WTC11 (cell line): ENCODE measurements around the gene CASP3. TPM values are rescaled to one million over a fixed set of nuclear protein-coding genes. Genes with fewer than 3 reads are reported as not detected.
A peak's percentile ranks its signal among the peaks of the same experiment; 100 is the strongest.

Source experiments
- ATAC-seq: fragments of 200-7000 bp; cut with Tn5 transposase; 2 replicates; pipeline ENCODE4 v1.10.0; 2021; ENCODE audit warnings: mild to moderate bottlenecking, moderate library complexity
- CTCF ChIA-PET: fragments of 300-600 bp; sonication (Branson Sonifier 250); formaldehyde crosslinking; loops from one replicate; lab custom pipeline; 2021; ENCODE audit warnings: antibody characterized with exemption; lab: Charles Lee
- POLR2A ChIA-PET: fragments of 350-600 bp; sonication (Branson Sonifier 250); formaldehyde crosslinking; loops from one replicate; lab custom pipeline; 2021; ENCODE audit warnings: antibody characterized with exemption; lab: Charles Lee
- DNase-seq: peaks from one replicate; pipeline ENCODE4 v3.0.0; 2021; ENCODE audit warnings: low spot score
- H3K27ac Mint-ChIP-seq: 2 replicates; pipeline ENCODE4 v1.8.0; 2021; ENCODE audit warnings: mixed read lengths
- H3K27me3 Mint-ChIP-seq: 2 replicates; pipeline ENCODE4 v1.8.0; 2021; ENCODE audit warnings: low read depth, mild to moderate bottlenecking, moderate library complexity, mixed read lengths
- H3K36me3 Mint-ChIP-seq: 2 replicates; pipeline ENCODE4 v1.8.0; 2021; ENCODE audit warnings: mixed read lengths
- H3K4me1 Mint-ChIP-seq: 2 replicates; pipeline ENCODE4 v1.8.0; 2022; ENCODE audit warnings: mixed read lengths
- H3K4me3 Mint-ChIP-seq: 2 replicates; pipeline ENCODE4 v1.8.0; 2021; ENCODE audit warnings: mild to moderate bottlenecking, moderate library complexity, mixed read lengths
- H3K9me3 Mint-ChIP-seq: 2 replicates; pipeline ENCODE4 v1.8.0; 2021; ENCODE audit warnings: mixed read lengths
- CREM ChIP-seq: sonication (generic); formaldehyde crosslinking; IDR thresholded peaks from 2 replicates; pipeline ENCODE4 v1.8.1; 2022; ENCODE audit warnings: mild to moderate bottlenecking, missing genetic modification reagents, moderate library complexity
- FOXJ3 ChIP-seq: sonication (generic); formaldehyde crosslinking; IDR thresholded peaks from 2 replicates; pipeline ENCODE4 v1.9.0; 2021; ENCODE audit warnings: missing genetic modification reagents, mild to moderate bottlenecking, borderline replicate concordance
- GTF2I ChIP-seq: fragments of 250-450 bp; sonication (Bioruptor Pico); conservative IDR thresholded peaks from 2 replicates; pipeline ENCODE4 v1.4.0; 2021; ENCODE audit warnings: mild to moderate bottlenecking
- KAT7 ChIP-seq: sonication (generic); formaldehyde crosslinking; IDR thresholded peaks from 2 replicates; pipeline ENCODE4 v1.8.1; 2023; ENCODE audit warnings: missing genetic modification reagents, mild to moderate bottlenecking, borderline replicate concordance
- MXD4 ChIP-seq: fragments of 250-450 bp; sonication (Bioruptor Pico); IDR thresholded peaks from 2 replicates; pipeline ENCODE4 v1.8.0; 2021; ENCODE audit warnings: mild to moderate bottlenecking, moderate library complexity, borderline replicate concordance
- NFATC4 ChIP-seq: fragments of 250-450 bp; sonication (Bioruptor Pico); IDR thresholded peaks from 2 replicates; pipeline ENCODE4 v1.9.0; 2021; ENCODE audit warnings: mild to moderate bottlenecking
- NFYB ChIP-seq: sonication (generic); formaldehyde crosslinking; conservative IDR thresholded peaks from 2 replicates; pipeline ENCODE4 v1.8.0; 2022; ENCODE audit warnings: low read depth, missing genetic modification reagents
- PRRX2 ChIP-seq: fragments of 250-450 bp; sonication (Bioruptor Pico); IDR thresholded peaks from 2 replicates; pipeline ENCODE4 v1.8.0; 2021; ENCODE audit warnings: mild to moderate bottlenecking
- SP1 ChIP-seq: sonication (generic); formaldehyde crosslinking; conservative IDR thresholded peaks from 2 replicates; pipeline ENCODE4 v1.8.1; 2022; ENCODE audit warnings: missing genetic modification reagents
- TCF7 ChIP-seq: sonication (generic); formaldehyde crosslinking; IDR thresholded peaks from 2 replicates; pipeline ENCODE4 v1.8.0; 2022; ENCODE audit warnings: mild to moderate bottlenecking, low read depth, missing genetic modification reagents, moderate library complexity
- ZNF219 ChIP-seq: sonication (generic); formaldehyde crosslinking; IDR thresholded peaks from 2 replicates; pipeline ENCODE4 v1.8.0; 2023; ENCODE audit warnings: missing genetic modification reagents, mild to moderate bottlenecking, borderline replicate concordance
- ZNF396 ChIP-seq: fragments of 250-450 bp; sonication (Bioruptor Pico); IDR thresholded peaks from 2 replicates; pipeline ENCODE4 v1.8.0; 2021; ENCODE audit warnings: mild to moderate bottlenecking, moderate library complexity, borderline replicate concordance
- total RNA-seq: library from RNA; stranded (reverse); gene quantifications from 3 replicates; pipeline ENCODE4 v1.2.3, GENCODE V29; 2021
- TF ChIP-seq, protein P1 (sequence below): sonication (generic); formaldehyde crosslinking; conservative IDR thresholded peaks from 2 replicates; pipeline ENCODE4 v1.8.1; 2022; ENCODE audit warnings: mild to moderate bottlenecking, missing genetic modification reagents
- TF ChIP-seq, protein P2 (sequence below): sonication (generic); formaldehyde crosslinking; IDR thresholded peaks from 2 replicates; pipeline ENCODE4 v1.8.1; 2022; ENCODE audit warnings: mild to moderate bottlenecking, missing genetic modification reagents, moderate library complexity, borderline replicate concordance
- TF ChIP-seq, protein P3 (sequence below): sonication (generic); formaldehyde crosslinking; IDR thresholded peaks from 2 replicates; pipeline ENCODE4 v1.8.0; 2023; ENCODE audit warnings: mild to moderate bottlenecking, missing genetic modification reagents
- TF ChIP-seq, protein P4 (sequence below): sonication (generic); formaldehyde crosslinking; IDR thresholded peaks from 2 replicates; pipeline ENCODE4 v1.8.0; 2022; ENCODE audit warnings: missing genetic modification reagents
- TF ChIP-seq, protein P5 (sequence below): fragments of 250-450 bp; sonication (Bioruptor Pico); IDR thresholded peaks from 2 replicates; pipeline ENCODE4 v1.9.0; 2021; ENCODE audit warnings: moderate library complexity, mild to moderate bottlenecking, inconsistent platforms, borderline replicate concordance
- TF ChIP-seq, protein P6 (sequence below): fragments of 250-450 bp; sonication (Bioruptor Pico); IDR thresholded peaks from 2 replicates; pipeline ENCODE4 v2.1.2; 2022; ENCODE audit warnings: mild to moderate bottlenecking, moderate library complexity

CASP3 gene
- total RNA-seq, 1 experiment from 2014 or later = 78.9 TPM

DNA sequence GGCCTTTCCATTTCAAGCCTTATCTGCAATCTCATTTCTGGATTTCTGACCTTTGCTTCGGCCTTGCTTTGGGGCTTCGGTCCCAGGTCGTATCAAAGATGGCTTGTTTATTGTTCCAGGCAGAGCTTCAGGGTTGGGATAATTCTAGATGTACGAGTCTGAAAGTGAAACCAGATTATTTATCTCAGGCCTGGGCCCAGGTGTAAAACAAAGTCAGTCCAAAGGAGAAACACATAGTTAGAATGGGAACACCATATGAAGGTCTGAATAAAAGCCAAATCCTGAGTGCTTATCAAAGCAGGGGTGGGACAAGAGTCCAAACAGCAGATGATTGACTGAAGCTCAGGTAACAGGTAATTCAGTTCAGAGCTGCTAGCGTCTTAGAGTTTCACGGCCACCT is 17.4 kb upstream of the CASP3 start:
- Mint-ChIP-seq H3K36me3 (0 out of 2 replicates have a peak, but pooled peaks cover 3% of the 10 kb centered on the region), H3K9me3 (no peaks in the 10 kb centered on the region), H3K4me1 (no peaks in the 10 kb centered on the region; the same call in 1 of the 2 replicates), H3K27me3 (no peaks in the 10 kb centered on the region), H3K27ac (no peak overlapping the region), H3K4me3 (no peak overlapping the region)
- TF ChIP-seq ZNF396 (CRISPR knock-in tag) (no peak), GTF2I (CRISPR knock-in tag) (no peak), NFATC4 (no peak), TCF7 (CRISPR knock-in tag) (no peak), FOXJ3 (CRISPR knock-in tag) (no peak), MXD4 (CRISPR knock-in tag) (no peak), NFYB (no peak), CREM (CRISPR knock-in tag) (no peak), KAT7 (no peak), ZNF219 (no peak), PRRX2 (CRISPR knock-in tag) (no peak)
- TF ChIP-seq, protein P1, sequence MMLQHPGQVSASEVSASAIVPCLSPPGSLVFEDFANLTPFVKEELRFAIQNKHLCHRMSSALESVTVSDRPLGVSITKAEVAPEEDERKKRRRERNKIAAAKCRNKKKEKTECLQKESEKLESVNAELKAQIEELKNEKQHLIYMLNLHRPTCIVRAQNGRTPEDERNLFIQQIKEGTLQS (CRISPR knock-in tag) = no peak
- TF ChIP-seq, protein P2, sequence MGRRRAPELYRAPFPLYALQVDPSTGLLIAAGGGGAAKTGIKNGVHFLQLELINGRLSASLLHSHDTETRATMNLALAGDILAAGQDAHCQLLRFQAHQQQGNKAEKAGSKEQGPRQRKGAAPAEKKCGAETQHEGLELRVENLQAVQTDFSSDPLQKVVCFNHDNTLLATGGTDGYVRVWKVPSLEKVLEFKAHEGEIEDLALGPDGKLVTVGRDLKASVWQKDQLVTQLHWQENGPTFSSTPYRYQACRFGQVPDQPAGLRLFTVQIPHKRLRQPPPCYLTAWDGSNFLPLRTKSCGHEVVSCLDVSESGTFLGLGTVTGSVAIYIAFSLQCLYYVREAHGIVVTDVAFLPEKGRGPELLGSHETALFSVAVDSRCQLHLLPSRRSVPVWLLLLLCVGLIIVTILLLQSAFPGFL (CRISPR knock-in tag) = no peak
- TF ChIP-seq, protein P3, sequence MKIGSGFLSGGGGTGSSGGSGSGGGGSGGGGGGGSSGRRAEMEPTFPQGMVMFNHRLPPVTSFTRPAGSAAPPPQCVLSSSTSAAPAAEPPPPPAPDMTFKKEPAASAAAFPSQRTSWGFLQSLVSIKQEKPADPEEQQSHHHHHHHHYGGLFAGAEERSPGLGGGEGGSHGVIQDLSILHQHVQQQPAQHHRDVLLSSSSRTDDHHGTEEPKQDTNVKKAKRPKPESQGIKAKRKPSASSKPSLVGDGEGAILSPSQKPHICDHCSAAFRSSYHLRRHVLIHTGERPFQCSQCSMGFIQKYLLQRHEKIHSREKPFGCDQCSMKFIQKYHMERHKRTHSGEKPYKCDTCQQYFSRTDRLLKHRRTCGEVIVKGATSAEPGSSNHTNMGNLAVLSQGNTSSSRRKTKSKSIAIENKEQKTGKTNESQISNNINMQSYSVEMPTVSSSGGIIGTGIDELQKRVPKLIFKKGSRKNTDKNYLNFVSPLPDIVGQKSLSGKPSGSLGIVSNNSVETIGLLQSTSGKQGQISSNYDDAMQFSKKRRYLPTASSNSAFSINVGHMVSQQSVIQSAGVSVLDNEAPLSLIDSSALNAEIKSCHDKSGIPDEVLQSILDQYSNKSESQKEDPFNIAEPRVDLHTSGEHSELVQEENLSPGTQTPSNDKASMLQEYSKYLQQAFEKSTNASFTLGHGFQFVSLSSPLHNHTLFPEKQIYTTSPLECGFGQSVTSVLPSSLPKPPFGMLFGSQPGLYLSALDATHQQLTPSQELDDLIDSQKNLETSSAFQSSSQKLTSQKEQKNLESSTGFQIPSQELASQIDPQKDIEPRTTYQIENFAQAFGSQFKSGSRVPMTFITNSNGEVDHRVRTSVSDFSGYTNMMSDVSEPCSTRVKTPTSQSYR (CRISPR knock-in tag) = no peak
- TF ChIP-seq, protein P4, sequence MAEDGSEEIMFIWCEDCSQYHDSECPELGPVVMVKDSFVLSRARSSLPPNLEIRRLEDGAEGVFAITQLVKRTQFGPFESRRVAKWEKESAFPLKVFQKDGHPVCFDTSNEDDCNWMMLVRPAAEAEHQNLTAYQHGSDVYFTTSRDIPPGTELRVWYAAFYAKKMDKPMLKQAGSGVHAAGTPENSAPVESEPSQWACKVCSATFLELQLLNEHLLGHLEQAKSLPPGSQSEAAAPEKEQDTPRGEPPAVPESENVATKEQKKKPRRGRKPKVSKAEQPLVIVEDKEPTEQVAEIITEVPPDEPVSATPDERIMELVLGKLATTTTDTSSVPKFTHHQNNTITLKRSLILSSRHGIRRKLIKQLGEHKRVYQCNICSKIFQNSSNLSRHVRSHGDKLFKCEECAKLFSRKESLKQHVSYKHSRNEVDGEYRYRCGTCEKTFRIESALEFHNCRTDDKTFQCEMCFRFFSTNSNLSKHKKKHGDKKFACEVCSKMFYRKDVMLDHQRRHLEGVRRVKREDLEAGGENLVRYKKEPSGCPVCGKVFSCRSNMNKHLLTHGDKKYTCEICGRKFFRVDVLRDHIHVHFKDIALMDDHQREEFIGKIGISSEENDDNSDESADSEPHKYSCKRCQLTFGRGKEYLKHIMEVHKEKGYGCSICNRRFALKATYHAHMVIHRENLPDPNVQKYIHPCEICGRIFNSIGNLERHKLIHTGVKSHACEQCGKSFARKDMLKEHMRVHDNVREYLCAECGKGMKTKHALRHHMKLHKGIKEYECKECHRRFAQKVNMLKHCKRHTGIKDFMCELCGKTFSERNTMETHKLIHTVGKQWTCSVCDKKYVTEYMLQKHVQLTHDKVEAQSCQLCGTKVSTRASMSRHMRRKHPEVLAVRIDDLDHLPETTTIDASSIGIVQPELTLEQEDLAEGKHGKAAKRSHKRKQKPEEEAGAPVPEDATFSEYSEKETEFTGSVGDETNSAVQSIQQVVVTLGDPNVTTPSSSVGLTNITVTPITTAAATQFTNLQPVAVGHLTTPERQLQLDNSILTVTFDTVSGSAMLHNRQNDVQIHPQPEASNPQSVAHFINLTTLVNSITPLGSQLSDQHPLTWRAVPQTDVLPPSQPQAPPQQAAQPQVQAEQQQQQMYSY (CRISPR knock-in tag) = no peak
- TF ChIP-seq, protein P5, sequence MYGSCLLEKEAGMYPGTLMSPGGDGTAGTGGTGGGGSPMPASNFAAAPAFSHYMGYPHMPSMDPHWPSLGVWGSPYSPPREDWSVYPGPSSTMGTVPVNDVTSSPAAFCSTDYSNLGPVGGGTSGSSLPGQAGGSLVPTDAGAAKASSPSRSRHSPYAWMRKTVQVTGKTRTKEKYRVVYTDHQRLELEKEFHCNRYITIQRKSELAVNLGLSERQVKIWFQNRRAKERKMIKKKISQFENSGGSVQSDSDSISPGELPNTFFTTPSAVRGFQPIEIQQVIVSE (CRISPR knock-in tag) = no peak
- ChIA-PET POLR2A (no interaction called here), CTCF (no interaction called here)
- ATAC-seq (no peak), DNase-seq (no peak)

DNA sequence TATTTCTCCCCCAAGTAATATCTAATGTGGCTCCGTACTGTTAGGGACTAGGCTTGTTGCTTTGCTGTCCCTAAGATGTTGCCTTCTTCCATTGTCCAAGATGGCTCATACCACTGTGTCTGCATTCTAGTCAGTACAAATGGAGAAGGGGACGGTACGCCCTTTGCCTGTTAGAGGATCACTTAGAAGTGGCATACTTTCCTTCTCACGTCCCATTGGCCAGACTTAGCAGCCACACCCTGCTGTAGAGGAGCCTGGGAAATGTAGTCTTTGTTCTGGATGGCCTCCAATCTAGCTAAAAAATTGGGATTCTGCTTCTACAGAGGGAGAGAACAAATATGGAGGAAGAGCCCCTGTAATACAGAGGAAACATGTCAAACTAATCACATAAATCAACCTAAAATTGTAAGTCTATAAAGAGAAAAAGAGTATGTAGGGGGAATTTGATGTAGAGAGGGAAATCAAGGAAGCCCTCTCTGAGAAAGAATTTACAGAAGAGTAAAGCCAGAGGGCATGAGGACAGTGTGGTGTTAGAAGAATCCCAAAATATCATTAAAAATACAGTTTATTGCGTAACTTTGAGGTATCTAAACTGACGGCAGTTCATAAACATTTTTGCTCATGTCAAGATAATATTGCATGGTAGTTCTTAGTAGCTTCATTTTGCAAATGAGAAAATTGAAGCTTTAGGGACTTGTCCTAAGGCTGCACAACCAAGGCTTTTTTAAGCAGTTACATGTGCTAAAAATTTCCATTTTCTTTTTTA is 15.4 kb upstream of the CASP3 start:
- H3K27ac Mint-ChIP-seq = no peak overlapping the region
- no peaks in the 10 kb centered on the region for H3K9me3 Mint-ChIP-seq
- H3K4me1 Mint-ChIP-seq = no peaks in the 10 kb centered on the region; the same call in 1 of the 2 replicates
- POLR2A ChIA-PET = no interaction called here
- TF ChIP-seq NFYB (0 out of 2 replicates have a peak, but pooled peaks have one; percentile 20), SP1 (CRISPR knock-in tag) (0 out of 2 replicates have a peak, but pooled peaks have one; percentile 41)
- TF ChIP-seq, protein P6, sequence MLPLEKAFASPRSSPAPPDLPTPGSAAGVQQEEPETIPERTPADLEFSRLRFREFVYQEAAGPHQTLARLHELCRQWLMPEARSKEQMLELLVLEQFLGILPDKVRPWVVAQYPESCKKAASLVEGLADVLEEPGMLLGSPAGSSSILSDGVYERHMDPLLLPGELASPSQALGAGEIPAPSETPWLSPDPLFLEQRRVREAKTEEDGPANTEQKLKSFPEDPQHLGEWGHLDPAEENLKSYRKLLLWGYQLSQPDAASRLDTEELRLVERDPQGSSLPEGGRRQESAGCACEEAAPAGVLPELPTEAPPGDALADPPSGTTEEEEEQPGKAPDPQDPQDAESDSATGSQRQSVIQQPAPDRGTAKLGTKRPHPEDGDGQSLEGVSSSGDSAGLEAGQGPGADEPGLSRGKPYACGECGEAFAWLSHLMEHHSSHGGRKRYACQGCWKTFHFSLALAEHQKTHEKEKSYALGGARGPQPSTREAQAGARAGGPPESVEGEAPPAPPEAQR (CRISPR knock-in tag) = no peak
- DNase-seq (no peak), ATAC-seq (peak; percentile 100)
- 0 out of 2 replicates have a peak, but pooled peaks cover 7% of the 10 kb centered on the region for H3K36me3 Mint-ChIP-seq
- H3K4me3 Mint-ChIP-seq = no peak overlapping the region
- no peaks in the 10 kb centered on the region for H3K27me3 Mint-ChIP-seq
- CTCF ChIA-PET = interaction anchor here (1.3 to 1.6 kb wide), 2 partner anchors 15 to 401 kb away, joined by 5 to 7 read pairs; partner anchors contain the start of genes CASP3 and PRIMPOL
